Liver (tissue), 9 donors: ENCODE results near the gene TRMO. TPM values are rescaled to one million over a fixed set of nuclear protein-coding genes. Genes with fewer than 3 reads are reported as not detected.
"Not testable (repeated sequence)": the region's sequence is repeated elsewhere in the genome, so short reads cannot be mapped to it uniquely, and the experiment has no call there.

Source experiments
- DNase-seq: peaks from one replicate; pipeline ENCODE4 v3.0.0-alpha.2; 2017; ENCODE audit warnings: low spot score
- H3K27ac ChIP-seq, 2 donors: one replicate each; pipeline ENCODE4 v1.7.0; 2013; ENCODE audit warnings: inconsistent platforms in 2 of 2, low read length in 2 of 2, control low read depth in 1 of 2, low read depth in 1 of 2, mild to moderate bottlenecking in 1 of 2
- H3K27me3 ChIP-seq, 4 donors: one replicate each; pipeline versions ENCODE4 v1.6.1 to v1.7.0; 2013; ENCODE audit warnings: low read length in 3 of 4, inconsistent platforms in 1 of 4, mild to moderate bottlenecking in 1 of 4, moderate library complexity in 1 of 4; ENCODE audit not compliant: control insufficient read depth in 4 of 4, insufficient read depth in 4 of 4
- H3K36me3 ChIP-seq, 4 donors: one replicate each; pipeline versions ENCODE4 v1.6.1 to v1.7.0; 2013; ENCODE audit warnings: low read length in 3 of 4, mild to moderate bottlenecking in 3 of 4, low read depth in 1 of 4, moderate library complexity in 1 of 4; ENCODE audit not compliant: control insufficient read depth in 4 of 4, insufficient read depth in 3 of 4
- H3K4me1 ChIP-seq, 4 donors: one replicate each; pipeline versions ENCODE4 v1.6.1 to v1.7.0; 2013; ENCODE audit warnings: low read length in 3 of 4, mild to moderate bottlenecking in 3 of 4, moderate library complexity in 1 of 4; ENCODE audit not compliant: control insufficient read depth in 4 of 4, insufficient read depth in 4 of 4
- H3K4me3 ChIP-seq, 3 donors: one replicate each; pipeline versions ENCODE4 v1.6.1 to v1.7.0; 2013; ENCODE audit warnings: low read length in 3 of 3, control low read depth in 1 of 3, low read depth in 1 of 3, mild to moderate bottlenecking in 1 of 3
- H3K9ac ChIP-seq, 2 donors: one replicate each; pipeline ENCODE4 v1.7.0; 2013; ENCODE audit warnings: low read length in 2 of 2, mild to moderate bottlenecking in 2 of 2, moderate library complexity in 2 of 2, control low read depth in 1 of 2, low read depth in 1 of 2
- H3K9me3 ChIP-seq, 4 donors: one replicate each; pipeline versions ENCODE4 v1.6.1 to v1.7.0; 2013; ENCODE audit warnings: low read length in 3 of 4; ENCODE audit not compliant: control insufficient read depth in 4 of 4
- EGR1 ChIP-seq, 2 donors: IDR thresholded peaks; 2 replicates each; pipeline ENCODE4 v1.6.1; 2016 to 2018; ENCODE audit warnings: antibody characterized with exemption in 2 of 2, low read depth in 2 of 2
- FOXA1 ChIP-seq: IDR thresholded peaks from 2 replicates; pipeline ENCODE4 v1.6.1; 2016; ENCODE audit warnings: antibody characterized with exemption
- FOXA2 ChIP-seq: IDR thresholded peaks from 2 replicates; pipeline ENCODE4 v1.6.1; 2016; ENCODE audit warnings: antibody characterized with exemption
- GABPA ChIP-seq, 2 donors: IDR thresholded peaks in 1 of 2; conservative IDR thresholded peaks in 1 of 2; 2 replicates each; pipeline ENCODE4 v1.6.1; 2016; ENCODE audit warnings: antibody characterized with exemption in 2 of 2, mild to moderate bottlenecking in 1 of 2, moderate library complexity in 1 of 2
- HNF4A ChIP-seq, 2 donors: conservative IDR thresholded peaks; 2 replicates each; pipeline ENCODE4 v1.6.1; 2016; ENCODE audit warnings: antibody characterized with exemption in 2 of 2, mild to moderate bottlenecking in 2 of 2
- HNF4G ChIP-seq: IDR thresholded peaks from 2 replicates; pipeline ENCODE4 v1.6.1; 2016; ENCODE audit warnings: antibody characterized with exemption
- JUND ChIP-seq, 2 donors: IDR thresholded peaks; 2 replicates each; pipeline ENCODE4 v1.6.1; 2016; ENCODE audit warnings: antibody characterized with exemption in 2 of 2
- NR2F2 ChIP-seq: IDR thresholded peaks from 2 replicates; pipeline ENCODE4 v1.6.1; 2016; ENCODE audit warnings: antibody characterized with exemption
- RAD21 ChIP-seq, 2 donors: IDR thresholded peaks; 2 replicates each; pipeline ENCODE4 v1.6.1; 2016; ENCODE audit warnings: antibody characterized with exemption in 2 of 2, mild to moderate bottlenecking in 2 of 2
- RXRA ChIP-seq, 2 donors: IDR thresholded peaks; 2 replicates each; pipeline ENCODE4 v1.6.1; 2017 to 2018; ENCODE audit warnings: antibody characterized with exemption in 2 of 2, mild to moderate bottlenecking in 1 of 2
- SP1 ChIP-seq: IDR thresholded peaks from 2 replicates; pipeline ENCODE4 v1.6.1; 2018; ENCODE audit warnings: antibody characterized with exemption, mild to moderate bottlenecking
- TAF1 ChIP-seq: conservative IDR thresholded peaks from 2 replicates; pipeline ENCODE4 v1.6.1; 2016; ENCODE audit warnings: antibody characterized with exemption, mild to moderate bottlenecking
- YY1 ChIP-seq: IDR thresholded peaks from 2 replicates; pipeline ENCODE4 v1.6.1; 2016; ENCODE audit warnings: antibody characterized with exemption, mild to moderate bottlenecking
- WGBS: extraction: QIAGEN DNeasy Blood & Tissue Kit; methylation state at CpG from one replicate; pipeline ENCODE4 v1.1.7; 2013; 5-methylcytosine and 5-hydroxymethylcytosine counted together
- polyA plus RNA-seq, 2 donors: library from polyadenylated mRNA; stranded (reverse) in 1 of 2; unstranded in 1 of 2; fragments of 200-250 nt in 1 of 2; fragments of >200 nt in 1 of 2; fragmentation: Nextera tagmentation in 1 of 2; extraction: Ambion mirVana in 1 of 2; gene quantifications; one replicate each; pipeline versions ENCODE4 v1.2.1 to v1.2.3, GENCODE V29; 2013 to 2015
- total RNA-seq, 2 donors: library from RNA; depleted of rRNA; stranded (reverse); fragments of >200 nt; gene quantifications; one replicate each; pipeline ENCODE4 v1.2.3, GENCODE V29; 2014
- TF ChIP-seq, protein P1 (sequence below): IDR thresholded peaks from 2 replicates; pipeline ENCODE4 v1.6.1; 2016; ENCODE audit warnings: antibody characterized with exemption, mild to moderate bottlenecking
- TF ChIP-seq, protein P2 (sequence below): IDR thresholded peaks from 2 replicates; pipeline ENCODE4 v1.6.1; 2016; ENCODE audit warnings: antibody characterized with exemption
- TF ChIP-seq, protein P3 (sequence below): IDR thresholded peaks from 2 replicates; pipeline ENCODE4 v1.6.1; 2016; ENCODE audit warnings: antibody characterized with exemption
- TF ChIP-seq, protein P4 (sequence below): IDR thresholded peaks from 2 replicates; pipeline ENCODE4 v1.6.1; 2016; ENCODE audit warnings: antibody characterized with exemption
- TF ChIP-seq, protein P5 (sequence below): fragments of 150-350 bp; IDR thresholded peaks from 2 replicates; pipeline ENCODE4 v1.5.1; 2017; ENCODE audit warnings: improper control_type of control experiment, low read depth, low read length; ENCODE audit not compliant: missing input control
- donor health status: healthy.
- donor health status: healthy.
- donor health status: healthy.
- donor health status: healthy.
- donor health status: healthy.

The TRMO gene
- total and polyA plus RNA-seq, 4 donors, result 7.0 to 13.2 (median 9.7) TPM

DNA sequence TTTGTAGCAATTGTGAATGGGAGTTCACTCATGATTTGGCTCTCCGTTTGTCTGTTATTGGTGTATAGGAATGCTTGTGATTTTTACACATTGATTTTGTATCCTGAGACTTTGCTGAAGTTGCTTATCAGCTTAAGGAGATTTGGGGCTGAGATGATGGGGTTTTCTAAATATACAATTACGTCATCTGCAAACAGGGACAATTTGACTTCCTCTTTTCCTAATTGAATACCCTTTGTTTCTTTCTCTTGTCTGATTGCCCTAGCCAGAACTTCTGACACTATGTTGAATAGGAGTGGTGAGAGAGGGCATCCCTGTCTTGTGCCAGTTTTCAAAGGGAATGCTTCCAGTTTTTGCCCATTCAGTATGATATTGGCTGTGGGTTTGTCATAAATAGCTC is 24.8 kb upstream of the TRMO start:
- H3K9ac ChIP-seq, H3K27me3 ChIP-seq: not testable (repeated sequence)
- WGBS, result 46% methylated on average over 2 of the region's 2 CpGs

DNA sequence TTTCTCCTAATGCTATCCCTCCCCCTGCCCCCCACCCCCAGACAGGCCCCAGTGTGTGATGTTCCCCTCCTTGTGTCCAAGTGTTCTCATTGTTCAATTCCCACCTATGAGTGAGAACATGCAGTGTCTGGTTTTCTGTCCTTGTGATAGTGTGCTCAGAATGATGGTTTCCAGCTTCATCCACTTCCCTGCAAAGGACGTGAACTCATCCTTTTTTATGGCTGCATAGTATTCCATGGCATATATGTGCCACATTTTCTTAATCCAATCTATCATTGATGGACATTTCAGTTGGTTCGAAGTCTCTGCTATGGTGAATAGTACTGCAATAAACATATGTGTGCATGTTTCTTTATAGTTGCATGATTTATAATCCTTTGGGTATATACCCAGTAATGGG is 23.2 kb upstream of the TRMO start:
- H3K9ac ChIP-seq, H3K4me1 ChIP-seq, DNase-seq, H3K9me3 ChIP-seq, H3K27ac ChIP-seq, H3K36me3 ChIP-seq, H3K4me3 ChIP-seq, H3K27me3 ChIP-seq: not testable (repeated sequence)
- 76% methylated on average over 2 of the region's 2 CpGs for WGBS

More for the DNA sequence above, 24.8 kb upstream of the TRMO start:
- H3K9me3 ChIP-seq, DNase-seq, H3K4me1 ChIP-seq, H3K4me3 ChIP-seq, H3K27ac ChIP-seq, H3K36me3 ChIP-seq: not testable (repeated sequence)

DNA sequence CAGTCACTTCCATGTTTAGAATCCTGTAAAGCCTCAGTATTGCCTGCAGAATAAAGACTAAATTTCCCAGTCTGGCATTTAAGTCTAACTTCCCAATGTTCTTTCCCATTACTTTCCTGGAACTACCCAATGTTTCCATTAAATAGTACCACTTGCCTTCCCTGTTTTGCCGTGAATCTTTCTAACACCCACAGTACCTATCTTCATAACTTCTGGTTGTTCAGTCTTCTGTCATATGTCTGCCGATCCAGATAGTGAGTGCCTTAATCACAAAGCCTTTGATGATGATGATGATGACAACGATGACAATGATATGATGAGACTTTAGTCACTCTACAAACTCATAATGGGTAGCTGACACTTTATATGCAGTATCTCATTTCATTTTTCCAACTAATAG is 22.3 kb upstream of the TRMO start:
- peaks cover 0 to 2% (median 0%) of the 10 kb centered on the region in 4 donors for H3K27me3 ChIP-seq
- 86% methylated on average over 3 of the region's 3 CpGs for WGBS
- TF ChIP-seq, protein P1, sequence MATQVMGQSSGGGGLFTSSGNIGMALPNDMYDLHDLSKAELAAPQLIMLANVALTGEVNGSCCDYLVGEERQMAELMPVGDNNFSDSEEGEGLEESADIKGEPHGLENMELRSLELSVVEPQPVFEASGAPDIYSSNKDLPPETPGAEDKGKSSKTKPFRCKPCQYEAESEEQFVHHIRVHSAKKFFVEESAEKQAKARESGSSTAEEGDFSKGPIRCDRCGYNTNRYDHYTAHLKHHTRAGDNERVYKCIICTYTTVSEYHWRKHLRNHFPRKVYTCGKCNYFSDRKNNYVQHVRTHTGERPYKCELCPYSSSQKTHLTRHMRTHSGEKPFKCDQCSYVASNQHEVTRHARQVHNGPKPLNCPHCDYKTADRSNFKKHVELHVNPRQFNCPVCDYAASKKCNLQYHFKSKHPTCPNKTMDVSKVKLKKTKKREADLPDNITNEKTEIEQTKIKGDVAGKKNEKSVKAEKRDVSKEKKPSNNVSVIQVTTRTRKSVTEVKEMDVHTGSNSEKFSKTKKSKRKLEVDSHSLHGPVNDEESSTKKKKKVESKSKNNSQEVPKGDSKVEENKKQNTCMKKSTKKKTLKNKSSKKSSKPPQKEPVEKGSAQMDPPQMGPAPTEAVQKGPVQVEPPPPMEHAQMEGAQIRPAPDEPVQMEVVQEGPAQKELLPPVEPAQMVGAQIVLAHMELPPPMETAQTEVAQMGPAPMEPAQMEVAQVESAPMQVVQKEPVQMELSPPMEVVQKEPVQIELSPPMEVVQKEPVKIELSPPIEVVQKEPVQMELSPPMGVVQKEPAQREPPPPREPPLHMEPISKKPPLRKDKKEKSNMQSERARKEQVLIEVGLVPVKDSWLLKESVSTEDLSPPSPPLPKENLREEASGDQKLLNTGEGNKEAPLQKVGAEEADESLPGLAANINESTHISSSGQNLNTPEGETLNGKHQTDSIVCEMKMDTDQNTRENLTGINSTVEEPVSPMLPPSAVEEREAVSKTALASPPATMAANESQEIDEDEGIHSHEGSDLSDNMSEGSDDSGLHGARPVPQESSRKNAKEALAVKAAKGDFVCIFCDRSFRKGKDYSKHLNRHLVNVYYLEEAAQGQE, result no peak
- TF ChIP-seq SP1 (no peak), EGR1 (IDR thresholded peaks at IDR 0.05; ENCODE audit: low read depth in 2 of 2) (no peak), HNF4G (no peak), YY1 (no peak), RAD21 (IDR thresholded peaks at IDR 0.05) (no peak), HNF4A (conservative IDR thresholded peaks at IDR 0.05) (no peak), FOXA2 (no peak), FOXA1 (no peak), NR2F2 (no peak), TAF1 (no peak), JUND (IDR thresholded peaks at IDR 0.05) (no peak), GABPA (IDR thresholded peaks at IDR 0.05 in 1 of 2, conservative IDR thresholded peaks at IDR 0.05 in 1 of 2) (no peak), RXRA (IDR thresholded peaks at IDR 0.05) (no peak)
- TF ChIP-seq, protein P2, sequence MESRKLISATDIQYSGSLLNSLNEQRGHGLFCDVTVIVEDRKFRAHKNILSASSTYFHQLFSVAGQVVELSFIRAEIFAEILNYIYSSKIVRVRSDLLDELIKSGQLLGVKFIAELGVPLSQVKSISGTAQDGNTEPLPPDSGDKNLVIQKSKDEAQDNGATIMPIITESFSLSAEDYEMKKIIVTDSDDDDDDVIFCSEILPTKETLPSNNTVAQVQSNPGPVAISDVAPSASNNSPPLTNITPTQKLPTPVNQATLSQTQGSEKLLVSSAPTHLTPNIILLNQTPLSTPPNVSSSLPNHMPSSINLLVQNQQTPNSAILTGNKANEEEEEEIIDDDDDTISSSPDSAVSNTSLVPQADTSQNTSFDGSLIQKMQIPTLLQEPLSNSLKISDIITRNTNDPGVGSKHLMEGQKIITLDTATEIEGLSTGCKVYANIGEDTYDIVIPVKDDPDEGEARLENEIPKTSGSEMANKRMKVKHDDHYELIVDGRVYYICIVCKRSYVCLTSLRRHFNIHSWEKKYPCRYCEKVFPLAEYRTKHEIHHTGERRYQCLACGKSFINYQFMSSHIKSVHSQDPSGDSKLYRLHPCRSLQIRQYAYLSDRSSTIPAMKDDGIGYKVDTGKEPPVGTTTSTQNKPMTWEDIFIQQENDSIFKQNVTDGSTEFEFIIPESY, result no peak
- TF ChIP-seq, protein P3, sequence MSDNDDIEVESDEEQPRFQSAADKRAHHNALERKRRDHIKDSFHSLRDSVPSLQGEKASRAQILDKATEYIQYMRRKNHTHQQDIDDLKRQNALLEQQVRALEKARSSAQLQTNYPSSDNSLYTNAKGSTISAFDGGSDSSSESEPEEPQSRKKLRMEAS, result no peak
- TF ChIP-seq, protein P4, sequence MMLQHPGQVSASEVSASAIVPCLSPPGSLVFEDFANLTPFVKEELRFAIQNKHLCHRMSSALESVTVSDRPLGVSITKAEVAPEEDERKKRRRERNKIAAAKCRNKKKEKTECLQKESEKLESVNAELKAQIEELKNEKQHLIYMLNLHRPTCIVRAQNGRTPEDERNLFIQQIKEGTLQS, result no peak
- TF ChIP-seq, protein P5, sequence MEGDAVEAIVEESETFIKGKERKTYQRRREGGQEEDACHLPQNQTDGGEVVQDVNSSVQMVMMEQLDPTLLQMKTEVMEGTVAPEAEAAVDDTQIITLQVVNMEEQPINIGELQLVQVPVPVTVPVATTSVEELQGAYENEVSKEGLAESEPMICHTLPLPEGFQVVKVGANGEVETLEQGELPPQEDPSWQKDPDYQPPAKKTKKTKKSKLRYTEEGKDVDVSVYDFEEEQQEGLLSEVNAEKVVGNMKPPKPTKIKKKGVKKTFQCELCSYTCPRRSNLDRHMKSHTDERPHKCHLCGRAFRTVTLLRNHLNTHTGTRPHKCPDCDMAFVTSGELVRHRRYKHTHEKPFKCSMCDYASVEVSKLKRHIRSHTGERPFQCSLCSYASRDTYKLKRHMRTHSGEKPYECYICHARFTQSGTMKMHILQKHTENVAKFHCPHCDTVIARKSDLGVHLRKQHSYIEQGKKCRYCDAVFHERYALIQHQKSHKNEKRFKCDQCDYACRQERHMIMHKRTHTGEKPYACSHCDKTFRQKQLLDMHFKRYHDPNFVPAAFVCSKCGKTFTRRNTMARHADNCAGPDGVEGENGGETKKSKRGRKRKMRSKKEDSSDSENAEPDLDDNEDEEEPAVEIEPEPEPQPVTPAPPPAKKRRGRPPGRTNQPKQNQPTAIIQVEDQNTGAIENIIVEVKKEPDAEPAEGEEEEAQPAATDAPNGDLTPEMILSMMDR, result no peak
- no peak overlapping the region for H3K4me3 ChIP-seq
- H3K9me3 ChIP-seq, result no peaks in the 10 kb centered on the region
- DNase-seq, result no peak
- no peak overlapping the region for H3K27ac ChIP-seq
- H3K9ac ChIP-seq, result no peak overlapping the region
- no peaks in the 10 kb centered on the region for H3K36me3 ChIP-seq
- H3K4me1 ChIP-seq, result no peaks in the 10 kb centered on the region
